Heart left ventricle (tissue), 16 donors: Measurements from ENCODE around the gene TANGO2. TPM values are rescaled to one million over a fixed set of nuclear protein-coding genes. Genes with fewer than 3 reads are reported as not detected.
A peak's percentile ranks its signal among the peaks of the same experiment; 100 is the strongest.

ENCODE experiments used
- ATAC-seq, 4 donors: fragments of 200-7000 bp; cut with Tn5 transposase; one replicate each; pipeline ENCODE4 v1.9.1; 2020 to 2022; ENCODE audit warnings: moderate library complexity in 4 of 4, mild to moderate bottlenecking in 3 of 4, moderate number of reproducible peaks in 1 of 4
- DNase-seq, 5 donors: peaks; one replicate each; pipeline ENCODE4 v3.0.0-alpha.2; 2020
- H3K27ac ChIP-seq, 12 donors: fragments of 200-600 bp; sonication (generic) in 4 of 12; one replicate each; pipeline versions ENCODE4 v1.5.0 to v1.8.0; 2016 to 2022; ENCODE audit warnings: mild to moderate bottlenecking in 2 of 12
- H3K27me3 ChIP-seq, 9 donors: fragments of 200-600 bp; sonication (generic) in 2 of 9; one replicate each; pipeline versions ENCODE4 v1.5.1 to v1.8.0; 2016 to 2022; ENCODE audit warnings: mild to moderate bottlenecking in 3 of 9
- H3K36me3 ChIP-seq, 9 donors: fragments of 200-600 bp; sonication (generic) in 2 of 9; one replicate each; pipeline versions ENCODE4 v1.5.0 to v1.8.0; 2018 to 2022; ENCODE audit warnings: mild to moderate bottlenecking in 2 of 9
- H3K4me1 ChIP-seq, 12 donors: fragments of 200-600 bp; sonication (generic) in 4 of 12; one replicate each; pipeline versions ENCODE4 v1.5.0 to v1.8.0; 2016 to 2022; ENCODE audit warnings: mild to moderate bottlenecking in 3 of 12
- H3K4me3 ChIP-seq, 12 donors: fragments of 200-600 bp; sonication (generic) in 4 of 12; one replicate each; pipeline versions ENCODE4 v1.5.0 to v1.8.0; 2017 to 2022; ENCODE audit warnings: mild to moderate bottlenecking in 9 of 12, moderate library complexity in 4 of 12
- H3K9me3 ChIP-seq, 12 donors: fragments of 200-600 bp; sonication (generic) in 4 of 12; one replicate each; pipeline versions ENCODE4 v1.5.0 to v1.8.0; 2016 to 2022; ENCODE audit warnings: mild to moderate bottlenecking in 1 of 12
- CTCF ChIP-seq, 12 donors: fragments of 200-600 bp; sonication (generic) in 4 of 12; IDR thresholded peaks; one replicate each; pipeline versions ENCODE4 v1.5.0 to v1.8.0; 2018 to 2022; ENCODE audit warnings: antibody characterized with exemption in 12 of 12, mild to moderate bottlenecking in 5 of 12
- POLR2A ChIP-seq, 2 donors: fragments of 450-650 bp; IDR thresholded peaks; one replicate each; pipeline ENCODE4 v1.6.1; 2017; ENCODE audit warnings: antibody characterized with exemption in 2 of 2, mild to moderate bottlenecking in 2 of 2, moderate library complexity in 2 of 2
- WGBS, 4 donors: extraction: QIAGEN DNeasy Blood & Tissue Kit in 2 of 4; methylation state at CpG; one replicate each; pipeline versions ENCODE4 v1.1.5 to v1.1.7; 2013 to 2018; 5-methylcytosine and 5-hydroxymethylcytosine counted together
- intact Hi-C, 10 donors: fragments of 100-400 bp; cut with DNase I; formaldehyde crosslinking; loops; one replicate each; pipeline versions ENCODE4 v1.11.1 to v1.14.2; 2022
- polyA plus RNA-seq, 2 donors: library from polyadenylated mRNA; stranded (reverse); fragments of 200-250 nt; gene quantifications; one replicate each; pipeline ENCODE4 v1.2.3, GENCODE V29; 2013
- total RNA-seq, 9 donors: library from RNA; depleted of rRNA in 2 of 9; stranded (reverse); fragments of >200 nt in 2 of 9; fragmentation: NEBNext Ultra II Directional in 3 of 9; extraction: Animal tissue kit (Norgen Biotek cat#: 25700) in 3 of 9; gene quantifications; one replicate each; pipeline versions ENCODE4 v1.1.0 to v1.2.4, GENCODE V29; 2016 to 2023
- donor health status: ischemic (EF 13 %, LVEDD 7.1; RV severe dilation, severe dysfunction).
- donor health status: healthy with polysubstance abuse.
- donor health status: DM: no; HTN: yes; CAD: no.
- donor health status: DM: no; HTN: no; CAD: no.
- donor health status: ischemic (EF 25% LVEDD 6.9; RV normal size, moderate dysfunction).
- donor health status: ischemic (EF 25% LVEDD 5.7; RV mildly dilated, moderate dysfunction).
- donor health status: healthy.
- donor health status: DM: yes; HTN: yes; CAD: no.
- donor health status: ischemic (EF 35%, LVEDD 5.7; RV mildly dilated, moderate dysfunction).
- donor health status: nonischemic (EF 11% LVEDD 7.7; RV severe dilation, severe dysfunction).
- donor health status: DM: yes; HTN: yes; CAD: no.
- donor health status: PGD.
- donor health status: ischemic (EF 29% LVEDD 5.4; RV normal size, mild dysfunction).
- donor health status: nonischemic (EF 23%, LVEDD 6.1; RV moderate dilation, normal function).

The TANGO2 gene
- total and polyA plus RNA-seq, 11 donors = 51.3 to 341 (median 63.0) TPM

DNA sequence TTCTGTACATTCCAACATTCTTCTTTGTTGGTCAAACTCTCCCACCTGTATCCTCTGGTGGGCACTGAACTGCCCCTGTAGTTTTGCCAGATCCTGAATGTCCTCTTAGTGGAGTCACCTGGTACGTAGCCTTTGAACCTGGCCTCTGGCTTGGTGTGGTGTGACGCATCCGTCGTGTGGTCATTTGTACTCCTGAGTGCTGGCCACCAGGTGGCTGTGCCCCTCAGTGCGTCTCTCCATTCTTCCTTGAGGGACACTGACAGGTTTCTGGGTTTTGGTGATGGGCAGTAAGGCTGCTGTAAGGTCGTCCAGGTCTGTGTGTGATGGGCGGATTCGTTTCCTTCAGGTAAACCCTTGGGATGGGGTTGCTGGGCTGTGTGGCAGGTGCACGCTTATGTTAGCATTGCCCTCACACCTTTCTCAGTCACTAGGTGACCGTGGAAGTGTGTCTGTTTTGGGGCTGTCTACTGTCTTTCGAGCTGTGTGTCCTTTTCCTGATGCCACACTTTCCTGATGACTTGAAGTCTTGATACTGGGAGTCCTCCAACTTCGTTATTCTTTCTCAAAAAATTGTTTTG, 81.4 kb downstream of the TANGO2 start:
- H3K27me3 ChIP-seq = no peaks in the 10 kb centered on the region
- 91 to 92% (median 91%) methylated on average over 12 of the region's 12 CpGs for WGBS, 4 donors
- no peak for ATAC-seq
- TF ChIP-seq CTCF (IDR thresholded peaks at IDR 0.05) (no peak), POLR2A (IDR thresholded peaks at IDR 0.05) (no peak)
- no peak overlapping the region for H3K27ac ChIP-seq
- DNase-seq = peak in 2 of 5 donors; percentile 4 to 25
- peaks cover 0 to 1% (median 0%) of the 10 kb centered on the region in 12 donors for H3K9me3 ChIP-seq
- no peaks in the 10 kb centered on the region for H3K4me1 ChIP-seq
- H3K4me3 ChIP-seq = no peak overlapping the region
- peaks cover 0 to 97% (median 94%) of the 10 kb centered on the region in 9 donors for H3K36me3 ChIP-seq
- intact Hi-C loops = loop anchor here in 1 of 10 donors (10.0 kb wide), 1 partner anchor 127 kb away; no protein-coding TSS in a partner anchor

- peak in 1 of 5 donors; percentile 15 for DNase-seq
- Histone ChIP-seq H3K36me3 (peaks cover 0 to 97% (median 94%) of the 10 kb centered on the region in 9 donors), H3K4me3 (no peak overlapping the region), H3K9me3 (no peaks in the 10 kb centered on the region), H3K27ac (no peak overlapping the region), H3K27me3 (no peaks in the 10 kb centered on the region), H3K4me1 (no peaks in the 10 kb centered on the region)
- intact Hi-C loops = loop anchor here in 1 of 10 donors (10.0 kb wide), 1 partner anchor 131 kb away; no protein-coding TSS in a partner anchor
- ATAC-seq = no peak
- no peak for TF ChIP-seq POLR2A (IDR thresholded peaks at IDR 0.05)
- no peak for TF ChIP-seq CTCF (IDR thresholded peaks at IDR 0.05)
- 88 to 96% (median 94%) methylated on average over 4 to 7 of the region's 7 CpGs for WGBS, 4 donors
Measured at GRCh38 chr22:20105456-20106204, 84.7 kb downstream of the TANGO2 start.

- peaks cover 0 to 97% (median 94%) of the 10 kb centered on the region in 9 donors for H3K36me3 ChIP-seq
- no peak overlapping the region for H3K4me3 ChIP-seq
- DNase-seq (peak in 2 of 5 donors; percentile 13 to 60), ATAC-seq (no peak)
- 81 to 90% (median 86%) methylated on average over 10 to 20 of the region's 20 CpGs for WGBS, 4 donors
- no peak overlapping the region for H3K27ac ChIP-seq
- H3K27me3 ChIP-seq = no peaks in the 10 kb centered on the region
- no peaks in the 10 kb centered on the region for H3K9me3 ChIP-seq
- TF ChIP-seq POLR2A (IDR thresholded peaks at IDR 0.05) (no peak), CTCF (IDR thresholded peaks at IDR 0.05) (no peak)
- peaks cover 0 to 3% (median 0%) of the 10 kb centered on the region in 12 donors for H3K4me1 ChIP-seq
- intact Hi-C loops = loop anchor here in 1 of 10 donors (10.0 kb wide), 1 partner anchor 132 kb away; no protein-coding TSS in a partner anchor
Measured at GRCh38 chr22:20106205-20106848, 85.4 kb downstream of the TANGO2 start.

DNA sequence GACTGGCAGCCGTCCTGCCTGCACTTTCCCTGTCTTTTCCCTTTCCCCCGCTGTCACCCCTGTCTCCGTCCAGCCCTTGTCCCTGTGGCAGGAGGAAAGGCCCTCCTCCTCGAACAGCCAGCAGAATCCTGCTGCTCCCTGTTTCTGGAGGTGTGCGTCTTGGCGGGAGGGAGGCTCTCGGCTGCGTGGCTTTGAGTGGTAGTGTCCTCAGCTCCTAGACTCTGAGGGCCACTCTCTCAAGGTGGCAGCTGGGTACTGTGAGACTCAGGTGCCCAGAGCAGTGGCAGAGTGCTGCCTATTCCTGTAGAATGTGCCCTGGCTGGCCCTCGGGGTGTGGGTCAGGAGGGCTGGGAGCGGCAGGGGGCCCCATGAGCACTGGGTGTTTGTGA, 85.9 kb downstream of the TANGO2 start:
- no peak for ATAC-seq
- Histone ChIP-seq H3K9me3 (no peaks in the 10 kb centered on the region), H3K27ac (no peak overlapping the region), H3K4me3 (no peak overlapping the region), H3K4me1 (peaks cover 0 to 8% (median 0%) of the 10 kb centered on the region in 12 donors), H3K27me3 (no peaks in the 10 kb centered on the region), H3K36me3 (peaks cover 0 to 96% (median 93%) of the 10 kb centered on the region in 9 donors)
- intact Hi-C loops = loop anchor here in 1 of 10 donors (10.0 kb wide), 1 partner anchor 132 kb away; no protein-coding TSS in a partner anchor
- WGBS, 4 donors = 89 to 95% (median 92%) methylated on average over 6 to 10 of the region's 10 CpGs
- DNase-seq = peak in 2 of 5 donors; percentile 13 to 37
- no peak for TF ChIP-seq POLR2A (IDR thresholded peaks at IDR 0.05)
- TF ChIP-seq CTCF (IDR thresholded peaks at IDR 0.05) = no peak
